Liver (tissue), 9 donors: ENCODE measurements around the gene SLC12A3. TPM values are rescaled to one million over a fixed set of nuclear protein-coding genes. Genes with fewer than 3 reads are reported as not detected.

Experiments used
- DNase-seq: peaks from one replicate; pipeline ENCODE4 v3.0.0-alpha.2; 2017; ENCODE audit warnings: low spot score
- H3K27ac ChIP-seq, 2 donors: one replicate each; pipeline ENCODE4 v1.7.0; 2013; ENCODE audit warnings: inconsistent platforms in 2 of 2, low read length in 2 of 2, control low read depth in 1 of 2, low read depth in 1 of 2, mild to moderate bottlenecking in 1 of 2
- H3K27me3 ChIP-seq, 4 donors: one replicate each; pipeline versions ENCODE4 v1.6.1 to v1.7.0; 2013; ENCODE audit warnings: low read length in 3 of 4, inconsistent platforms in 1 of 4, mild to moderate bottlenecking in 1 of 4, moderate library complexity in 1 of 4; ENCODE audit not compliant: control insufficient read depth in 4 of 4, insufficient read depth in 4 of 4
- H3K36me3 ChIP-seq, 4 donors: one replicate each; pipeline versions ENCODE4 v1.6.1 to v1.7.0; 2013; ENCODE audit warnings: low read length in 3 of 4, mild to moderate bottlenecking in 3 of 4, low read depth in 1 of 4, moderate library complexity in 1 of 4; ENCODE audit not compliant: control insufficient read depth in 4 of 4, insufficient read depth in 3 of 4
- H3K4me1 ChIP-seq, 4 donors: one replicate each; pipeline versions ENCODE4 v1.6.1 to v1.7.0; 2013; ENCODE audit warnings: low read length in 3 of 4, mild to moderate bottlenecking in 3 of 4, moderate library complexity in 1 of 4; ENCODE audit not compliant: control insufficient read depth in 4 of 4, insufficient read depth in 4 of 4
- H3K4me3 ChIP-seq, 3 donors: one replicate each; pipeline versions ENCODE4 v1.6.1 to v1.7.0; 2013; ENCODE audit warnings: low read length in 3 of 3, control low read depth in 1 of 3, low read depth in 1 of 3, mild to moderate bottlenecking in 1 of 3
- H3K9ac ChIP-seq, 2 donors: one replicate each; pipeline ENCODE4 v1.7.0; 2013; ENCODE audit warnings: low read length in 2 of 2, mild to moderate bottlenecking in 2 of 2, moderate library complexity in 2 of 2, control low read depth in 1 of 2, low read depth in 1 of 2
- H3K9me3 ChIP-seq, 4 donors: one replicate each; pipeline versions ENCODE4 v1.6.1 to v1.7.0; 2013; ENCODE audit warnings: low read length in 3 of 4; ENCODE audit not compliant: control insufficient read depth in 4 of 4
- EGR1 ChIP-seq, 2 donors: IDR thresholded peaks; 2 replicates each; pipeline ENCODE4 v1.6.1; 2016 to 2018; ENCODE audit warnings: antibody characterized with exemption in 2 of 2, low read depth in 2 of 2
- FOXA1 ChIP-seq: IDR thresholded peaks from 2 replicates; pipeline ENCODE4 v1.6.1; 2016; ENCODE audit warnings: antibody characterized with exemption
- FOXA2 ChIP-seq: IDR thresholded peaks from 2 replicates; pipeline ENCODE4 v1.6.1; 2016; ENCODE audit warnings: antibody characterized with exemption
- GABPA ChIP-seq, 2 donors: IDR thresholded peaks in 1 of 2; conservative IDR thresholded peaks in 1 of 2; 2 replicates each; pipeline ENCODE4 v1.6.1; 2016; ENCODE audit warnings: antibody characterized with exemption in 2 of 2, mild to moderate bottlenecking in 1 of 2, moderate library complexity in 1 of 2
- HNF4A ChIP-seq, 2 donors: conservative IDR thresholded peaks; 2 replicates each; pipeline ENCODE4 v1.6.1; 2016; ENCODE audit warnings: antibody characterized with exemption in 2 of 2, mild to moderate bottlenecking in 2 of 2
- HNF4G ChIP-seq: IDR thresholded peaks from 2 replicates; pipeline ENCODE4 v1.6.1; 2016; ENCODE audit warnings: antibody characterized with exemption
- JUND ChIP-seq, 2 donors: IDR thresholded peaks; 2 replicates each; pipeline ENCODE4 v1.6.1; 2016; ENCODE audit warnings: antibody characterized with exemption in 2 of 2
- MAX ChIP-seq: IDR thresholded peaks from 2 replicates; pipeline ENCODE4 v1.6.1; 2016; ENCODE audit warnings: antibody characterized with exemption
- NR2F2 ChIP-seq: IDR thresholded peaks from 2 replicates; pipeline ENCODE4 v1.6.1; 2016; ENCODE audit warnings: antibody characterized with exemption
- RXRA ChIP-seq, 2 donors: IDR thresholded peaks; 2 replicates each; pipeline ENCODE4 v1.6.1; 2017 to 2018; ENCODE audit warnings: antibody characterized with exemption in 2 of 2, mild to moderate bottlenecking in 1 of 2
- SP1 ChIP-seq: IDR thresholded peaks from 2 replicates; pipeline ENCODE4 v1.6.1; 2018; ENCODE audit warnings: antibody characterized with exemption, mild to moderate bottlenecking
- TAF1 ChIP-seq: conservative IDR thresholded peaks from 2 replicates; pipeline ENCODE4 v1.6.1; 2016; ENCODE audit warnings: antibody characterized with exemption, mild to moderate bottlenecking
- YY1 ChIP-seq: IDR thresholded peaks from 2 replicates; pipeline ENCODE4 v1.6.1; 2016; ENCODE audit warnings: antibody characterized with exemption, mild to moderate bottlenecking
- ZBTB33 ChIP-seq: IDR thresholded peaks from 2 replicates; pipeline ENCODE4 v1.6.1; 2016; ENCODE audit warnings: antibody characterized with exemption
- WGBS: extraction: QIAGEN DNeasy Blood & Tissue Kit; methylation state at CpG from one replicate; pipeline ENCODE4 v1.1.7; 2013; 5-methylcytosine and 5-hydroxymethylcytosine counted together
- polyA plus RNA-seq, 2 donors: library from polyadenylated mRNA; stranded (reverse) in 1 of 2; unstranded in 1 of 2; fragments of 200-250 nt in 1 of 2; fragments of >200 nt in 1 of 2; fragmentation: Nextera tagmentation in 1 of 2; extraction: Ambion mirVana in 1 of 2; gene quantifications; one replicate each; pipeline versions ENCODE4 v1.2.1 to v1.2.3, GENCODE V29; 2013 to 2015
- total RNA-seq, 2 donors: library from RNA; depleted of rRNA; stranded (reverse); fragments of >200 nt; gene quantifications; one replicate each; pipeline ENCODE4 v1.2.3, GENCODE V29; 2014
- TF ChIP-seq, protein P1 (sequence below): fragments of 150-350 bp; IDR thresholded peaks from 2 replicates; pipeline ENCODE4 v1.5.1; 2017; ENCODE audit warnings: improper control_type of control experiment, low read depth, low read length; ENCODE audit not compliant: missing input control
- donor health status: healthy.
- donor health status: healthy.
- donor health status: healthy.
- donor health status: healthy.
- donor health status: healthy.

Gene SLC12A3
- total and polyA plus RNA-seq, 4 donors = 0.09 TPM; not detected in 3

DNA sequence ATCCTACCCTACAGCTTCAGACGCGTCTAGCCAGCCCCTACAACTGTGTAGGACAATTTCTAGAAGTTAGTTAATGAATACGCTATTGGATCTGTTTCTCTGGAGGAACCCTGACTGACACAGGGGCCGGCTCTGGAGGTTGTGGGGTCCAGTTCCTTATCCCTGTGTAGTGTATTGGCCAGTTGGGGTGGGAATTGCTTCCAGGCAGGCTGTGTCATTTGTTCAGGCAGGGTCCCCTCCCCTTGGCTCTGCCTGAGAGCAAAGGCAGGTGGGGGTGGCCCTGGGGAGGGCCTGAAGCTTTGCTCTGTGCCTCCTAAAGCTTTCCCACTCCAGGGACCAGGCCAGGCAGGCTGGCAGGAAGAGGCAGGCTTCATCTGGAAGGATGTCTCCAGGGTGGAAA lies 85.0 kb downstream of the SLC12A3 start:
- DNase-seq = no peak
- Histone ChIP-seq H3K4me1 (peaks cover 0 to 5% (median 2%) of the 10 kb centered on the region in 4 donors), H3K9me3 (no peaks in the 10 kb centered on the region), H3K27me3 (no peaks in the 10 kb centered on the region), H3K9ac (no peak overlapping the region), H3K27ac (peak overlapping the region in 1 of 2 donors; percentile 8), H3K4me3 (no peak overlapping the region), H3K36me3 (peaks cover 0 to 8% (median 4%) of the 10 kb centered on the region in 4 donors)
- no peak for TF ChIP-seq RXRA (IDR thresholded peaks at IDR 0.05)
- no peak for TF ChIP-seq ZBTB33
- TF ChIP-seq MAX = no peak
- TF ChIP-seq HNF4G = no peak
- TF ChIP-seq, protein P1, sequence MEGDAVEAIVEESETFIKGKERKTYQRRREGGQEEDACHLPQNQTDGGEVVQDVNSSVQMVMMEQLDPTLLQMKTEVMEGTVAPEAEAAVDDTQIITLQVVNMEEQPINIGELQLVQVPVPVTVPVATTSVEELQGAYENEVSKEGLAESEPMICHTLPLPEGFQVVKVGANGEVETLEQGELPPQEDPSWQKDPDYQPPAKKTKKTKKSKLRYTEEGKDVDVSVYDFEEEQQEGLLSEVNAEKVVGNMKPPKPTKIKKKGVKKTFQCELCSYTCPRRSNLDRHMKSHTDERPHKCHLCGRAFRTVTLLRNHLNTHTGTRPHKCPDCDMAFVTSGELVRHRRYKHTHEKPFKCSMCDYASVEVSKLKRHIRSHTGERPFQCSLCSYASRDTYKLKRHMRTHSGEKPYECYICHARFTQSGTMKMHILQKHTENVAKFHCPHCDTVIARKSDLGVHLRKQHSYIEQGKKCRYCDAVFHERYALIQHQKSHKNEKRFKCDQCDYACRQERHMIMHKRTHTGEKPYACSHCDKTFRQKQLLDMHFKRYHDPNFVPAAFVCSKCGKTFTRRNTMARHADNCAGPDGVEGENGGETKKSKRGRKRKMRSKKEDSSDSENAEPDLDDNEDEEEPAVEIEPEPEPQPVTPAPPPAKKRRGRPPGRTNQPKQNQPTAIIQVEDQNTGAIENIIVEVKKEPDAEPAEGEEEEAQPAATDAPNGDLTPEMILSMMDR = no peak
- no peak for TF ChIP-seq EGR1 (IDR thresholded peaks at IDR 0.05; ENCODE audit: low read depth in 2 of 2)
- no peak for TF ChIP-seq TAF1
- no peak for TF ChIP-seq NR2F2
- TF ChIP-seq HNF4A (conservative IDR thresholded peaks at IDR 0.05) = no peak
- no peak for TF ChIP-seq SP1
- TF ChIP-seq YY1 = no peak
- TF ChIP-seq JUND (IDR thresholded peaks at IDR 0.05) = no peak
- TF ChIP-seq FOXA1 = no peak
- TF ChIP-seq GABPA (IDR thresholded peaks at IDR 0.05 in 1 of 2, conservative IDR thresholded peaks at IDR 0.05 in 1 of 2) = no peak
- TF ChIP-seq FOXA2 = no peak
- 70% methylated on average over 4 of the region's 4 CpGs for WGBS

- Histone ChIP-seq H3K4me1 (peaks cover 0 to 1% (median 0%) of the 10 kb centered on the region in 4 donors), H3K9ac (no peak overlapping the region), H3K27me3 (no peaks in the 10 kb centered on the region), H3K4me3 (no peak overlapping the region), H3K27ac (no peak overlapping the region), H3K36me3 (peaks cover 0 to 5% (median under 1%) of the 10 kb centered on the region in 4 donors), H3K9me3 (no peaks in the 10 kb centered on the region)
- TF ChIP-seq MAX (no peak), ZBTB33 (no peak), FOXA2 (no peak)
- WGBS = 84% methylated on average over 7 of the region's 7 CpGs
- DNase-seq = no peak
Observed at GRCh38 chr16:56950455-56950854, 85.4 kb downstream of the SLC12A3 start.
